HepG2 (cell line): ENCODE results near the gene MINDY1. TPM values are rescaled to one million over a fixed set of nuclear protein-coding genes. Genes with fewer than 3 reads are reported as not detected.

Experiments
- DR1 ChIP-seq: sonication (generic); formaldehyde crosslinking; IDR thresholded peaks from 2 replicates; pipeline ENCODE4 v1.8.0; 2021; ENCODE audit warnings: mild to moderate bottlenecking, missing genetic modification reagents, inconsistent platforms
- HDAC1 ChIP-seq: sonication (generic); formaldehyde crosslinking; IDR thresholded peaks from 2 replicates; pipeline ENCODE4 v1.5.1; 2020; ENCODE audit warnings: mild to moderate bottlenecking, missing genetic modification reagents
- HDAC2 ChIP-seq: sonication (generic); formaldehyde crosslinking; IDR thresholded peaks from 2 replicates; pipeline ENCODE4 v1.4.0; 2020; ENCODE audit warnings: missing genetic modification reagents
- JDP2 ChIP-seq: sonication (generic); formaldehyde crosslinking; IDR thresholded peaks from 2 replicates; pipeline ENCODE4 v1.8.1; 2022; ENCODE audit warnings: missing genetic modification reagents, borderline replicate concordance
- MED1 ChIP-seq: sonication (generic); formaldehyde crosslinking; IDR thresholded peaks from 2 replicates; pipeline ENCODE4 v1.4.0; 2020; ENCODE audit warnings: missing genetic modification reagents
- NFYB ChIP-seq: sonication (generic); formaldehyde crosslinking; IDR thresholded peaks from 2 replicates; pipeline ENCODE4 v1.4.0; 2020; ENCODE audit warnings: missing genetic modification reagents
- NR2F6 ChIP-seq, 2 experiments: IDR thresholded peaks; 2 replicates each; pipeline ENCODE4 v1.6.1; 2016; ENCODE audit warnings: antibody characterized with exemption in 1 of 2, mild to moderate bottlenecking in 1 of 2
- PRDM15 ChIP-seq: sonication (generic); formaldehyde crosslinking; IDR thresholded peaks from 2 replicates; pipeline ENCODE4 v1.4.0; 2020; ENCODE audit warnings: missing genetic modification reagents
- PRMT3 ChIP-seq: sonication (generic); formaldehyde crosslinking; IDR thresholded peaks from 2 replicates; pipeline ENCODE4 v1.8.1; 2022; ENCODE audit warnings: low read depth, mild to moderate bottlenecking, moderate library complexity, missing genetic modification reagents, borderline replicate concordance
- SP2 ChIP-seq: sonication (generic); formaldehyde crosslinking; IDR thresholded peaks from 2 replicates; pipeline ENCODE4 v1.5.1; 2020; ENCODE audit warnings: mild to moderate bottlenecking, missing genetic modification reagents
- ZBTB20 ChIP-seq: sonication (generic); formaldehyde crosslinking; IDR thresholded peaks from 2 replicates; pipeline ENCODE4 v1.8.1; 2023; ENCODE audit warnings: missing genetic modification reagents, low read depth, mild to moderate bottlenecking, borderline replicate concordance
- ZFX ChIP-seq: sonication (generic); formaldehyde crosslinking; IDR thresholded peaks from 2 replicates; pipeline ENCODE4 v1.4.0; 2020; ENCODE audit warnings: mild to moderate bottlenecking, low read depth, missing genetic modification reagents, moderate library complexity
- ZIK1 ChIP-seq: sonication (generic); formaldehyde crosslinking; IDR thresholded peaks from 2 replicates; pipeline ENCODE4 v1.5.0; 2020; ENCODE audit warnings: mild to moderate bottlenecking, low read depth, missing genetic modification reagents, borderline replicate concordance
- ZMAT5 ChIP-seq: sonication (generic); formaldehyde crosslinking; IDR thresholded peaks from 2 replicates; pipeline ENCODE4 v1.5.0; 2020; ENCODE audit warnings: mild to moderate bottlenecking, low read depth, missing genetic modification reagents, borderline replicate concordance
- ZNF235 ChIP-seq: sonication (generic); formaldehyde crosslinking; IDR thresholded peaks from 2 replicates; pipeline ENCODE4 v1.8.1; 2023; ENCODE audit warnings: mild to moderate bottlenecking, missing genetic modification reagents, borderline replicate concordance
- ZNF326 ChIP-seq: sonication (generic); formaldehyde crosslinking; IDR thresholded peaks from 2 replicates; pipeline ENCODE4 v1.4.0; 2020; ENCODE audit warnings: missing genetic modification reagents, borderline replicate concordance
- ZNF552 ChIP-seq: sonication (generic); formaldehyde crosslinking; IDR thresholded peaks from 2 replicates; pipeline ENCODE4 v1.9.0; 2022; ENCODE audit warnings: missing genetic modification reagents, mild to moderate bottlenecking, borderline replicate concordance
- ZNF557 ChIP-seq: sonication (generic); formaldehyde crosslinking; IDR thresholded peaks from 2 replicates; pipeline ENCODE4 v1.4.0; 2020; ENCODE audit warnings: missing genetic modification reagents
- ZNF629 ChIP-seq: sonication (generic); formaldehyde crosslinking; conservative IDR thresholded peaks from 2 replicates; pipeline ENCODE4 v1.5.0; 2020; ENCODE audit warnings: missing genetic modification reagents
- ZNF746 ChIP-seq: sonication (generic); formaldehyde crosslinking; IDR thresholded peaks from 2 replicates; pipeline ENCODE4 v1.8.0; 2022; ENCODE audit warnings: mild to moderate bottlenecking, missing genetic modification reagents
- ZNF780A ChIP-seq: sonication (generic); formaldehyde crosslinking; IDR thresholded peaks from 2 replicates; pipeline ENCODE4 v1.8.0; 2022; ENCODE audit warnings: mild to moderate bottlenecking, missing genetic modification reagents, moderate library complexity
- ZNF792 ChIP-seq: IDR thresholded peaks from 2 replicates; pipeline ENCODE4 v1.6.1; 2016
- ZNF839 ChIP-seq: sonication (generic); formaldehyde crosslinking; IDR thresholded peaks from 2 replicates; pipeline ENCODE4 v1.4.0; 2020; ENCODE audit warnings: missing genetic modification reagents, mild to moderate bottlenecking, borderline replicate concordance
- polyA plus RNA-seq, 8 experiments: library from polyadenylated mRNA; depleted of rRNA in 3 of 8; stranded (reverse) in 7 of 8; unstranded in 1 of 8; fragments of >200 nt; fragmentation: Illumina TruSeq in 4 of 8; extraction: Trizol in 4 of 8; gene quantifications; 2 replicates each; pipeline versions ENCODE4 v1.2.1 to v1.2.3, GENCODE V29; 2011 to 2016; ENCODE audit warnings: low read depth in 4 of 8, missing spikeins in 1 of 8, mixed read lengths in 1 of 8; ENCODE audit not compliant: insufficient read depth in 1 of 8
- total RNA-seq, 5 experiments: library from RNA; depleted of rRNA; stranded (reverse); fragments of >200 nt; fragmentation: Illumina TruSeq; extraction: Trizol; gene quantifications; 2 replicates each; pipeline ENCODE4 v1.2.3, GENCODE V29; 2016; ENCODE audit warnings: low read depth in 1 of 5
- TF ChIP-seq, protein P1 (sequence below): sonication (generic); formaldehyde crosslinking; IDR thresholded peaks from 2 replicates; pipeline ENCODE4 v1.4.0; 2020; ENCODE audit warnings: mild to moderate bottlenecking, missing genetic modification reagents
- TF ChIP-seq, protein P2 (sequence below): IDR thresholded peaks from 2 replicates; pipeline ENCODE4 v1.6.1; 2012; ENCODE audit warnings: inconsistent platforms

The MINDY1 gene
- total and polyA plus RNA-seq, 2 of the 13 experiments (the other 11 are each of a cell fraction or from before 2014, with no cell fraction given): 11.1 to 15.0 TPM

GRCh38 chr1:151006327-151007052, at the start of gene MINDY1 (continued):
- TF ChIP-seq ZBTB20 (CRISPR knock-in tag) (no peak), ZMAT5 (CRISPR knock-in tag) (no peak), ZIK1 (CRISPR knock-in tag) (no peak), SP2 (no peak), JDP2 (no peak), NR2F6 (IDR thresholded peaks at IDR 0.05) (no peak), NR2F6 (CRISPR knock-in tag; IDR thresholded peaks at IDR 0.05) (no peak), ZNF839 (CRISPR knock-in tag) (no peak), MED1 (CRISPR knock-in tag) (peak; percentile 32; the same call in 1 of the 2 replicates), NFYB (no peak), ZNF629 (no peak), ZNF746 (CRISPR knock-in tag) (no peak), ZNF235 (CRISPR knock-in tag) (no peak), ZNF780A (CRISPR knock-in tag) (no peak), HDAC2 (CRISPR knock-in tag) (no peak), ZNF792 (CRISPR knock-in tag) (no peak), PRDM15 (CRISPR knock-in tag) (no peak), HDAC1 (CRISPR knock-in tag) (no peak; the same call in 1 of the 2 replicates), PRMT3 (CRISPR knock-in tag) (no peak), DR1 (no peak), ZNF557 (CRISPR knock-in tag) (no peak), ZNF326 (CRISPR knock-in tag) (no peak), ZFX (CRISPR knock-in tag) (peak; percentile 47), ZNF552 (0 out of 2 replicates have a peak, but pooled peaks have one; percentile 34)
- TF ChIP-seq, protein P1, sequence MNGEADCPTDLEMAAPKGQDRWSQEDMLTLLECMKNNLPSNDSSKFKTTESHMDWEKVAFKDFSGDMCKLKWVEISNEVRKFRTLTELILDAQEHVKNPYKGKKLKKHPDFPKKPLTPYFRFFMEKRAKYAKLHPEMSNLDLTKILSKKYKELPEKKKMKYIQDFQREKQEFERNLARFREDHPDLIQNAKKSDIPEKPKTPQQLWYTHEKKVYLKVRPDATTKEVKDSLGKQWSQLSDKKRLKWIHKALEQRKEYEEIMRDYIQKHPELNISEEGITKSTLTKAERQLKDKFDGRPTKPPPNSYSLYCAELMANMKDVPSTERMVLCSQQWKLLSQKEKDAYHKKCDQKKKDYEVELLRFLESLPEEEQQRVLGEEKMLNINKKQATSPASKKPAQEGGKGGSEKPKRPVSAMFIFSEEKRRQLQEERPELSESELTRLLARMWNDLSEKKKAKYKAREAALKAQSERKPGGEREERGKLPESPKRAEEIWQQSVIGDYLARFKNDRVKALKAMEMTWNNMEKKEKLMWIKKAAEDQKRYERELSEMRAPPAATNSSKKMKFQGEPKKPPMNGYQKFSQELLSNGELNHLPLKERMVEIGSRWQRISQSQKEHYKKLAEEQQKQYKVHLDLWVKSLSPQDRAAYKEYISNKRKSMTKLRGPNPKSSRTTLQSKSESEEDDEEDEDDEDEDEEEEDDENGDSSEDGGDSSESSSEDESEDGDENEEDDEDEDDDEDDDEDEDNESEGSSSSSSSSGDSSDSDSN (CRISPR knock-in tag): no peak; the same call in 1 of the 2 replicates
- TF ChIP-seq, protein P2, sequence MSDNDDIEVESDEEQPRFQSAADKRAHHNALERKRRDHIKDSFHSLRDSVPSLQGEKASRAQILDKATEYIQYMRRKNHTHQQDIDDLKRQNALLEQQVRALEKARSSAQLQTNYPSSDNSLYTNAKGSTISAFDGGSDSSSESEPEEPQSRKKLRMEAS: no peak; the same call in none of the 2 replicates
